Ovary (tissue), 3 donors: Measurements from ENCODE around the gene XKR3.
"Not testable (repeated sequence)": the region's sequence is repeated elsewhere in the genome, so short reads cannot be mapped to it uniquely, and the experiment has no call there.

Source experiments
- POLR2A ChIP-seq: fragments of 450-650 bp; IDR thresholded peaks from one replicate; pipeline ENCODE4 v1.6.1; 2017; ENCODE audit warnings: antibody characterized with exemption, mild to moderate bottlenecking, moderate library complexity
- TF ChIP-seq, protein P1 (sequence below), 3 donors: fragments of 450-650 bp in 2 of 3; fragments of 200-600 bp in 1 of 3; IDR thresholded peaks; one replicate each; pipeline versions ENCODE4 v1.5.1 to v1.8.0; 2016 to 2022; ENCODE audit warnings: antibody characterized with exemption in 3 of 3, mild to moderate bottlenecking in 1 of 3
- donor health status: DM: no; HTN: no; CAD: no.

DNA sequence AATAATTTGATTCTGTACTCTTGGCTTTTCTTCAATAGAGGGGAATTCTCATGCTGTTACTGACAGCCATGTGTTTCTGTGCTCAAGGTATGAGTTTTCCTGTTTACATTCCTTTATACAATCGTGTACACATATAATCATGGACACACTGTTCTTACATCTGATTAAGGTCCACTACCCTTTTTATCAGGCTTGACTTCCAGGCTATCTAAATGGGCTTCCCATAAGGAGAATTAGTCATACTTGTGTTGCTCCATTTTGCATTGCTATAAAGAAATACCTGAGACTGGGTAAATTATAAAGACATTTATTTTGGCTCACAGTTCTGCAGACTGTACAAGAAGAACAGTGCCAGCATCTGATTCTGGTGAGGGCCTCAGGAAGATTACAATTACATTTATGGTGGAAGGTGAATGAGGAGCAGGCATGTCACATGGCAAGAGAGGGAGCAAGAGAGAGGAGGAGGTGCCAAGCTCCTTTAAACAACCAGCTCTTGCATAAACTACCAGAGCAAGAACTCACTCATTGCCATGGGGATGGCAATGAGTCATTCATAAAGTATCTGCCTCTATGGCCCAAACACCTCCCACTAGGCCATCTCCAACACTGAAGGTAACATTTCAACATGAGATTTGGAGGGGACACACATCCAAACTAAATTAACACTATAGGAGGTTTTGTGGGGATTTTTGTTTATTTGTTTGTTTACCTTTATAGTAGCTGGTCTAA, 26.2 kb upstream of the XKR3 start:
- TF ChIP-seq, protein P1, sequence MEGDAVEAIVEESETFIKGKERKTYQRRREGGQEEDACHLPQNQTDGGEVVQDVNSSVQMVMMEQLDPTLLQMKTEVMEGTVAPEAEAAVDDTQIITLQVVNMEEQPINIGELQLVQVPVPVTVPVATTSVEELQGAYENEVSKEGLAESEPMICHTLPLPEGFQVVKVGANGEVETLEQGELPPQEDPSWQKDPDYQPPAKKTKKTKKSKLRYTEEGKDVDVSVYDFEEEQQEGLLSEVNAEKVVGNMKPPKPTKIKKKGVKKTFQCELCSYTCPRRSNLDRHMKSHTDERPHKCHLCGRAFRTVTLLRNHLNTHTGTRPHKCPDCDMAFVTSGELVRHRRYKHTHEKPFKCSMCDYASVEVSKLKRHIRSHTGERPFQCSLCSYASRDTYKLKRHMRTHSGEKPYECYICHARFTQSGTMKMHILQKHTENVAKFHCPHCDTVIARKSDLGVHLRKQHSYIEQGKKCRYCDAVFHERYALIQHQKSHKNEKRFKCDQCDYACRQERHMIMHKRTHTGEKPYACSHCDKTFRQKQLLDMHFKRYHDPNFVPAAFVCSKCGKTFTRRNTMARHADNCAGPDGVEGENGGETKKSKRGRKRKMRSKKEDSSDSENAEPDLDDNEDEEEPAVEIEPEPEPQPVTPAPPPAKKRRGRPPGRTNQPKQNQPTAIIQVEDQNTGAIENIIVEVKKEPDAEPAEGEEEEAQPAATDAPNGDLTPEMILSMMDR (IDR thresholded peaks at IDR 0.05): not testable (repeated sequence)
- not testable (repeated sequence) for TF ChIP-seq POLR2A
